Chondrocyte (in vitro differentiated cells): ENCODE results near the gene NTMT1. TPM values are rescaled to one million over a fixed set of nuclear protein-coding genes. Genes with fewer than 3 reads are reported as not detected.

Experiments
- DNase-seq: peaks from one replicate; pipeline ENCODE4 v3.0.0; 2021; ENCODE audit warnings: mixed read lengths, low spot score
- H3K27ac Mint-ChIP-seq: one replicate; pipeline ENCODE4 v1.8.0; 2021; ENCODE audit warnings: mild to moderate bottlenecking, moderate library complexity, mixed read lengths; ENCODE audit not compliant: unreplicated experiment
- H3K27me3 Mint-ChIP-seq: 2 replicates; pipeline ENCODE4 v1.8.0; 2021; ENCODE audit warnings: low read depth, mixed read lengths
- H3K36me3 Mint-ChIP-seq: 2 replicates; pipeline ENCODE4 v1.8.0; 2021; ENCODE audit warnings: low read depth, mixed read lengths
- H3K4me1 Mint-ChIP-seq: 2 replicates; pipeline ENCODE4 v1.8.0; 2021; ENCODE audit warnings: low read depth, mild to moderate bottlenecking, mixed read lengths
- H3K4me3 Mint-ChIP-seq: one replicate; pipeline ENCODE4 v1.8.0; 2021; ENCODE audit warnings: mild to moderate bottlenecking, moderate library complexity, mixed read lengths; ENCODE audit not compliant: unreplicated experiment
- H3K9me3 Mint-ChIP-seq: 2 replicates; pipeline ENCODE4 v1.8.0; 2021; ENCODE audit warnings: low read depth, mixed read lengths
- CTCF ChIP-seq: fragments of 200-600 bp; sonication (generic); IDR thresholded peaks from 2 replicates; pipeline ENCODE4 v1.5.0; 2021; ENCODE audit warnings: antibody characterized with exemption, mild to moderate bottlenecking, moderate library complexity
- total RNA-seq: library from RNA; stranded (reverse); gene quantifications from 3 replicates; pipeline ENCODE4 v1.2.1, GENCODE V29; 2021

Gene NTMT1
- total RNA-seq, 1 donor from 2014 or later = 37.4 TPM

GRCh38 chr9:129606161-129607026, 19.6 kb upstream of the NTMT1 start:
- H3K27ac Mint-ChIP-seq = no peak overlapping the region
- no peak for TF ChIP-seq CTCF
- peaks cover 42% of the 10 kb centered on the region for H3K4me1 Mint-ChIP-seq
- H3K9me3 Mint-ChIP-seq = no peaks in the 10 kb centered on the region
- DNase-seq = no peak
- no peaks in the 10 kb centered on the region for H3K36me3 Mint-ChIP-seq
- H3K27me3 Mint-ChIP-seq = no peaks in the 10 kb centered on the region
- no peak overlapping the region for H3K4me3 Mint-ChIP-seq

GRCh38 chr9:129607027-129607387, 19.0 kb upstream of the NTMT1 start:
- no peak for DNase-seq
- Mint-ChIP-seq H3K27ac (peak overlapping the region; percentile 88), H3K4me1 (peaks cover 42% of the 10 kb centered on the region), H3K36me3 (no peaks in the 10 kb centered on the region), H3K9me3 (no peaks in the 10 kb centered on the region), H3K4me3 (no peak overlapping the region), H3K27me3 (no peaks in the 10 kb centered on the region)
- TF ChIP-seq CTCF = no peak

DNA sequence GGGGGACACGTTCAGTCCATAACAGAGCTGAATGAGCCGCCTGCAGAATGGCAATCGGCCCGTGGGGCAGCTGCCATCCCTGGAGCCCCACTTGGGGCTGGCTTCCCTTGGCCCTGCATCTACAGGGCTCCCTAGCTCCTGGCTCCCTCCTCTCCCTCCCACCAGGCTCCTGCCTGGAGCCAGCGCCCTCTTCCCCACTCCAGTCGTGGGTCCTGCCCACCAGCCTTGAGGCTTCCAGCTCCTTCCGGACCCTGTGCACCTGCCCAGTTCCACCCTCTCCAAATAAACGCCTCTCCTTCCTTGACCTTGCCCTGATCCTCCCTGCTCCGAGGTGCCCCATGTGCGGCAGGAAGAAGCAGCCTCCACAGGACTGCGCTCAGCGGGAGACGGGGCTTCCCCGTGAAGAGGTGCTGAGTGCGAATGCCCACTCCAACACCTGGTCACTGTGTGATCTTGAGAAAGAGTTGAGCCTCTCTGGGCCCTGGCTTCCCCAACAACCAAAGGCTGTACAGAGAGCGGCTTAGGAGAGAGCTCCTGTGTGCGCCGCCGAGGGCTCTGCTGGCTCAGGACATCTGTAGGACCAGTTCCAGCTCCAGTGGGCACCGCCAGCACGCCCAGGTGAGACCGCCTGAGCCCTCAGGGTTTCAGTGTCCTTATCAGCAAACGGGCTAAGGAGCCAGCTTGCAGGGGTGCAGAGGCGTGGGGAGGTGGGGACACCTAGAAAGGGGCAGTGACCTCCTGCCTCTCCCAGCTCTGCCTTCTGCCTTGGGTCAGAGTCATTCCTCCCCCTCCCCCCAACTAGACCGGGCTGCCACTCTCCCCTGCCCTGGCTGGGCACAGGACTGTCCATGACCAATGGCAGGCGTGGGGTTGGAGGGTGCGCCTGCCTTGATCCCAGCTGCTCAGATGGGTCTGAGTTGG, 17.1 kb upstream of the NTMT1 start:
- no peaks in the 10 kb centered on the region for H3K9me3 Mint-ChIP-seq
- no peak for TF ChIP-seq CTCF
- peaks cover 50% of the 10 kb centered on the region for H3K4me1 Mint-ChIP-seq
- no peak overlapping the region for H3K4me3 Mint-ChIP-seq
- no peak for DNase-seq
- H3K27ac Mint-ChIP-seq = peak overlapping the region; percentile 76
- H3K27me3 Mint-ChIP-seq = no peaks in the 10 kb centered on the region
- no peaks in the 10 kb centered on the region for H3K36me3 Mint-ChIP-seq

- H3K9me3 Mint-ChIP-seq = no peaks in the 10 kb centered on the region
- TF ChIP-seq CTCF = no peak
- no peak for DNase-seq
- peak overlapping the region; percentile 80 for H3K4me3 Mint-ChIP-seq
- H3K27ac Mint-ChIP-seq = peak overlapping the region; percentile 92
- H3K4me1 Mint-ChIP-seq = peaks cover 50% of the 10 kb centered on the region
- H3K36me3 Mint-ChIP-seq = no peaks in the 10 kb centered on the region
- no peaks in the 10 kb centered on the region for H3K27me3 Mint-ChIP-seq
These were observed 16.3 kb upstream of the NTMT1 start for GRCh38 chr9:129609486-129610212.

DNA sequence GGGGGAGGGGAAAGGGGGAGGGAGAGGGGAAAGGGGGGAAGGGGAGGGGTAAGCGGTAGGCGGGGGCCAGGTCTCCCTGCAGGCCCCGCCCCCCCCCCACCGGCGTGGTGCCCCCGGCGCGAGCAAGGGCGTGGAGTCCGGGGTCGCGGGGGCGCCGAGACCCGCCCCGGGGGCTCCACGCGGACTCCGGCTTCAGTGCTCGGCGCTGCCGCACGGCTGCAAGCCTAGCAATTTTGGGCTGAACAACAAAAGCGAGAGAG, 15.8 kb upstream of the NTMT1 start:
- Mint-ChIP-seq H3K36me3 (no peaks in the 10 kb centered on the region), H3K4me3 (peak overlapping the region; percentile 49), H3K27ac (no peak overlapping the region), H3K4me1 (peaks cover 50% of the 10 kb centered on the region), H3K27me3 (no peaks in the 10 kb centered on the region), H3K9me3 (no peaks in the 10 kb centered on the region)
- DNase-seq = no peak
- TF ChIP-seq CTCF = no peak
